Gastroesophageal sphincter (tissue), 3 donors: ENCODE results near the gene LAMC1.

Source experiments
- CTCF ChIP-seq, 4 experiments: fragments of 200-600 bp in 2 of 4; fragments of 450-650 bp in 2 of 4; sonication (generic) in 1 of 4; IDR thresholded peaks; one replicate each; pipeline ENCODE4 v1.5.1; 2017 to 2019; ENCODE audit warnings: antibody characterized with exemption in 4 of 4, mild to moderate bottlenecking in 2 of 4, moderate library complexity in 2 of 4
- POLR2A ChIP-seq, 2 donors: fragments of 450-650 bp; IDR thresholded peaks; one replicate each; pipeline ENCODE4 v1.6.1; 2017; ENCODE audit warnings: antibody characterized with exemption in 2 of 2, mild to moderate bottlenecking in 2 of 2, moderate library complexity in 1 of 2
- POLR2AphosphoS5 ChIP-seq: sonication (generic); formaldehyde crosslinking; IDR thresholded peaks from one replicate; pipeline ENCODE4 v1.6.1; 2017; ENCODE audit warnings: antibody characterized with exemption

DNA sequence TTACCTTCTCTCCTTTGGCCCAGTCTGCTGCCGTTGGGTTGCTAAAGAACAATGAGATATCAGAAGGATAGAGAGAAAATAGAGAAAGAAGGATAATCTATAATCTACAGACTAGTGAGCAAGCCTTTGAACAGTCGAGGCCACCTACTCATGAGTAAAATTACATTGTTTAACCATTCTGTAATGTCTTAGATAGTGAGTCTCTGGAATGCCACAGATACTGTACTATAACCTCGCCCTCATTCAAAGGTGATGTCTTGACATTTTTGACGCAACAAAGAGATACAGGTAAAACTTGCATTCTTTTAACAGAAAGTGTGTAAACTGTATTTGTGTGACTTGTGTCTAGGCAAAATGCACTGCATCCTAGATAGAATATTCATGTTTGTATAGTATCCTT is 77.9 kb downstream of the LAMC1 start:
- no peak for TF ChIP-seq CTCF (IDR thresholded peaks at IDR 0.05)
- no peak for TF ChIP-seq POLR2A (IDR thresholded peaks at IDR 0.05)
- TF ChIP-seq POLR2AphosphoS5: no peak
